Measurements from ENCODE around the gene ZNF580.

DNA sequence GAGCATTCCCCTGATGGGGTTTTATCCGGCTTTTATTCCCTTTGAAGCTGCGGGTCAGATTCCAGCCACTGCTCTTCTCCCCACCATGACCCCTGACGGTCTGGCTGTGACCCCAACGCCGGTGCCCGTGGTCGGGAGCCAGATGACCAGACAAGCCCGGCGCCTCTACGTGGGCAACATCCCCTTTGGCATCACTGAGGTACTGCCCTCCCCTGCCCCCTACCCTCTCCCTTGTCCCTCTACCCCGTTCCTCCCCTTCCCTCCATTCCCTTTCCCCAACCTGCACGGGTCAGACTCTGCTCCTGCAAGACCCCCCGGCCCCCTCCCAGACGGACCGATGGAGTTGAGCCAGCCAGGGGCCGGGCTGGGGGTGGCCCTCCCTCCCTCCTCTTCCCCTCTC is 20.2 kb downstream of the ZNF580 start:
- no peak for TF ChIP-seq CTCF (IDR thresholded peaks at IDR 0.05 in 2 of 3, conservative IDR thresholded peaks at IDR 0.05 in 1 of 3; ENCODE audit: control insufficient read depth in 2 of 3, extremely low read depth in 1 of 3, insufficient read depth in 1 of 3, low read depth in 3 of 3, low read length in 3 of 3)
- TF ChIP-seq POLR2AphosphoS5 (IDR thresholded peaks at IDR 0.05; ENCODE audit: low read length), result no peak
- TF ChIP-seq HDAC2 (IDR thresholded peaks at IDR 0.05), result no peak
- no peak for TF ChIP-seq EP300 (IDR thresholded peaks at IDR 0.05; ENCODE audit: borderline replicate concordance in 1 of 2, control insufficient read depth in 1 of 2, low read depth in 2 of 2, low read length in 2 of 2)
- no peak for TF ChIP-seq GABPA (IDR thresholded peaks at IDR 0.05; ENCODE audit: low read depth)
- no peak for TF ChIP-seq EGR1 (IDR thresholded peaks at IDR 0.05; ENCODE audit: borderline replicate concordance in 1 of 2, low read depth in 2 of 2, low read length in 2 of 2)
- TF ChIP-seq SRF (IDR thresholded peaks at IDR 0.05; ENCODE audit: low read depth in 2 of 2, low read length in 2 of 2), result no peak
